HTR-8/SVneo (cell line): ENCODE data around the gene GRB7.
"Not testable (repeated sequence)": the region's sequence is repeated elsewhere in the genome, so short reads cannot be mapped to it uniquely, and the experiment has no call there.

Experiments used
- DNase-seq: peaks from one replicate; pipeline ENCODE4 v3.0.0; 2011; ENCODE audit warnings: low spot score, mixed read lengths; ENCODE audit not compliant: insufficient read length
- FAIRE-seq: peaks from 2 replicates; lab custom pipeline; 2011; peaks lifted over from hg19 to GRCh38; lab: Jason Lieb, UNC

Gene GRB7

GRCh38 chr17:39706921-39707337 is 30.8 kb upstream of the GRB7 start:
- DNase-seq (no peak), FAIRE-seq (no peak)

- DNase-seq (no peak), FAIRE-seq (no peak)
Measured at GRCh38 chr17:39709319-39709997, 28.3 kb upstream of the GRB7 start.

- DNase-seq = no peak
- no peak for FAIRE-seq
Measured at GRCh38 chr17:39709998-39710964, 27.5 kb upstream of the GRB7 start.

GRCh38 chr17:39711071-39711470 is 26.7 kb upstream of the GRB7 start:
- FAIRE-seq, DNase-seq: not testable (repeated sequence)

- no peak for FAIRE-seq
- no peak for DNase-seq
Measured at GRCh38 chr17:39711851-39712250, 25.9 kb upstream of the GRB7 start.

- no peak for FAIRE-seq
- no peak for DNase-seq
Measured at GRCh38 chr17:39714234-39714633, 23.5 kb upstream of the GRB7 start.

GRCh38 chr17:39715375-39716072 is 22.2 kb upstream of the GRB7 start:
- FAIRE-seq = no peak
- no peak for DNase-seq

GRCh38 chr17:39716073-39716818 is 21.5 kb upstream of the GRB7 start:
- no peak for FAIRE-seq
- no peak for DNase-seq

- DNase-seq (no peak), FAIRE-seq (no peak)
Measured at GRCh38 chr17:39716879-39717536, 20.7 kb upstream of the GRB7 start.

GRCh38 chr17:39717660-39718059 is 20.1 kb upstream of the GRB7 start:
- no peak for DNase-seq

GRCh38 chr17:39719563-39720355 is 18.0 kb upstream of the GRB7 start:
- no peak for DNase-seq
- FAIRE-seq = no peak

More at GRCh38 chr17:39717660-39718059, 20.1 kb upstream of the GRB7 start:
- no peak for FAIRE-seq

- no peak for DNase-seq
- no peak for FAIRE-seq
Measured at GRCh38 chr17:39722104-39722503, 15.6 kb upstream of the GRB7 start.

GRCh38 chr17:39722965-39723848 is 14.5 kb upstream of the GRB7 start:
- FAIRE-seq (no peak), DNase-seq (no peak)

- FAIRE-seq = no peak
- DNase-seq = no peak
Measured at GRCh38 chr17:39724731-39725130, 13.0 kb upstream of the GRB7 start.

- not testable (repeated sequence) for DNase-seq, FAIRE-seq
Measured at GRCh38 chr17:39725923-39726322, 11.8 kb upstream of the GRB7 start.

- FAIRE-seq (no peak), DNase-seq (no peak)
Measured at GRCh38 chr17:39726617-39727016, 11.1 kb upstream of the GRB7 start.

GRCh38 chr17:39727556-39727955 is 10.2 kb upstream of the GRB7 start:
- no peak for FAIRE-seq
- no peak for DNase-seq
